Renal pelvis (tissue), 4 donors: ENCODE results near the gene VSIR. TPM values are rescaled to one million over a fixed set of nuclear protein-coding genes. Genes with fewer than 3 reads are reported as not detected.

Experiments used
- DNase-seq: peaks from one replicate; pipeline ENCODE4 v3.0.0-alpha.2; 2013
- polyA plus RNA-seq, 3 donors: library from polyadenylated mRNA; unstranded; fragments of 120-200 nt; gene quantifications; one replicate each; pipeline ENCODE4 v1.2.1, GENCODE V29; 2013; ENCODE audit not compliant: insufficient read length in 3 of 3

The VSIR gene
- polyA plus RNA-seq, 3 donors = 8.4 to 10.5 (median 8.6) TPM

GRCh38 chr10:71697938-71698709, 75.2 kb downstream of the VSIR start:
- DNase-seq = no peak

Other genes starting within 250 kb of the VSIR start
- under 1 TPM; 0.07 to 0.26 (median 0.21) TPM for gene C10orf105, start 53.7 kb downstream of the VSIR start, polyA plus RNA-seq
- 100 to 1,000 TPM; 787 to 897 (median 858) TPM for gene PSAP, start 77.7 kb upstream of the VSIR start, polyA plus RNA-seq
- gene CHST3, start 190.9 kb upstream of the VSIR start, polyA plus RNA-seq = 10 to 100 TPM; 16.3 to 18.8 (median 17.9) TPM